Measurements from ENCODE around the gene YARS2.

Gene YARS2

DNA sequence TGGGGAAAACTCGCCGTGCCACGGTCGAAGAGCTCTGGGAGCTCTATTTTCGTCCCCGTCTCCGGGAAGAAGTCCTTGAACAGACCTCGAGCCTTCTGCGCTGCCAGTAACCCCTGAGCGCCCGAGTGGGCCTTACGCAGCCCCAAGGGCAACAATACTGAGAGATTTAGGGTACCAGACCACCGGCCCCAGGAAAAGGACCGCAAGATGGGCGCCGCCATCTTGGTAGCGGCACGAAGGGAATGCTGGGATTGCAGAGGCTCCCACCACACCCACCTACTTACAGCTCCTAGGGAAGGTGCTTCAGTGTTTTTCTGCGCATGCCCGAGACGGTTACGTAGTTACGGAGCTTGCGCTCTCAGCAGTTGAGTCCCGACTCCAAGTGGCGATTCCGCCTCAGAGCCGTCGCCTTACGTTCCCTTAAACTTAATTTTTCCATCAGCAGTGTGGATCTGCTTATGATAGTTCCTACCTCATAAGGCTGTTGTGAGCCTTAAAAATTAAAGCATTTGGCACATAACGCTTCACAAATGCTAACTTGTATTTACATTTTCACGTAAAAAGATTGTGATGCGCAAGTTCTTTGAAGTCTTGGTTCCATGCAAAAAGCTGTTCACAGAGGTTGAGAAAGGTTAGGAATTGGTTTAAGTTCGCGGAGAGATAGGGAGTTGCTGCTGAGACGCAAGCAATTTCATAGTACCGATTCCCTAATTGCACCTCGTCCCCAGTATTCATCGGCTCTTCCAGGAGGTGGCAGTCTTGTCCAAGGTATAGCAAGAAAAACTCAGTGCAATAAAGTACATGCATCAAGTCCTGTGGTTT is at the start of gene YARS2:
TSS of gene YARS2 (minus strand) at position 244 of the 822 bp plus-strand sequence. CDS start at position 221, 23 bp downstream.
- peak; percentile 89 for DNase-seq

- DNase-seq = no peak
Measured at GRCh38 chr12:32804301-32804700, 48.6 kb upstream of the YARS2 start.

DNA sequence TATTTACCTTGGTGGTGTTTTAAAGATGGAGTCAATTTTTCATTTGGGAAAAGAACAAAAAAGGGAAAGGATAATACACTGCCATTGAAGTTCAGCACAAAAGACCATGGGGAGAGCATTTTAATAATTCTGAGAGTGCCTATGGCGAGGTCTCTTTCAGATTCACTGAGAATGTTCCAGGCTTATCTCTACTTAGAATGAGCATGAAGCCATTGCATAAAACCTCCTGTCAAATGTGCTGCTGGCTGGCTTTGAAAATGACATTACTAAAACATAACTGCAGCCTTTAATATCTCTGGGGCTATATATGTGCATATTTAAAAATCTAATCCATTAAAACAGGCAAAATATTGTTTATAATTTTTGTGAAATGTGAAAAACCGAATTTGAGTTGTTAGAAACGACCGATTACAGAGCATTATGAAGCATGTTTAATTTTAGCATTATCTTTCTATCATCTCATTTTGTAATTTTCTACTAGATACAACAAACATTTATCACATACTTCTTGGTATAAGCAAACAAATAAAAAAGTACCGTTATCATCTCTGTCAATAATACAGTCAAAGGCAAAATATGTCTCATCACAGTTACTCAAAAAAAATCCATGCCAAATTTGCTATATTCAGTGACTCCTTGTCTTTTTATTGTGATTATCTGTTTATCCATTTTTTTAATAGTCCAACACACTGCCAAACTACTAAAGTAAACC is 45.7 kb upstream of the YARS2 start:
- DNase-seq = no peak

- no peak for DNase-seq
Measured at GRCh38 chr12:32794281-32794680, 38.6 kb upstream of the YARS2 start.

DNA sequence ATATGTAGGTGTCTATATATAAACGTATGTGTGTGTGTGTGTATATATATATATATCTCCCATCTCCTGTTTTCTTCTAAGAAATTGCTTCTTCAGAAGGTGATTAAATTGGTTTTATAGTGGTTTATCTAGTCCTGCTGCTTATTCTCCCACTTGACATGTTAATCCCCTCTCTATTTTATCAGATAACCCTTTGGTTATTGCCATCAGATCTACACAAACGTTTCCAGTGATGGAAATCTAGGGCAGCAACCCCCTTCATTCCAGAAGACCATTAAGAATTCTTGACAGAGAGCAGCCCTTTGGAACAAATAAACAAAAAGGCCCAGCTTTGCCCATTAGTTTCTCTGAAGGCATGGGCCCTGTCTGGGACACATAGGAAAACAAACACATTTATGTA is 34.2 kb upstream of the YARS2 start:
- DNase-seq = no peak

- DNase-seq = no peak
Measured at GRCh38 chr12:32789446-32789845, 33.7 kb upstream of the YARS2 start.

DNA sequence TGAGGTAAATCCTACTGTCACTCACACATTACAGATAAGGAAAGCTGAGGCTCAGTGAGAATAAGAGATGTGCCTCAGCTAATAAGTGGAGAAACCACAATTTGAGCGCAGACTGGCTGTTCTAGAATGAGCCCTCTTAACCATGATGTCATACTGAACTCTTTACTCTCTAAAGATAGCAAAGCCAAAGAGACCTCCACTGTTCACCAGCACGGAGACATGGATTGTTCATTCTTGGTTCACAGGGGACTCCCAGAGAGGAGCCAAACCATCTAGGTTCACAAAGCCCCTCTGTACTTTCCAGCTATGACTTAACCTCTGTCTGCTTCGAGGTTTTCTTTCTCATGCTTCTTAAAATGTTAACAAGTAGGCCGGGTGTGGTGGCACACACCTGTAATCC is 32.7 kb upstream of the YARS2 start:
- DNase-seq = no peak

DNA sequence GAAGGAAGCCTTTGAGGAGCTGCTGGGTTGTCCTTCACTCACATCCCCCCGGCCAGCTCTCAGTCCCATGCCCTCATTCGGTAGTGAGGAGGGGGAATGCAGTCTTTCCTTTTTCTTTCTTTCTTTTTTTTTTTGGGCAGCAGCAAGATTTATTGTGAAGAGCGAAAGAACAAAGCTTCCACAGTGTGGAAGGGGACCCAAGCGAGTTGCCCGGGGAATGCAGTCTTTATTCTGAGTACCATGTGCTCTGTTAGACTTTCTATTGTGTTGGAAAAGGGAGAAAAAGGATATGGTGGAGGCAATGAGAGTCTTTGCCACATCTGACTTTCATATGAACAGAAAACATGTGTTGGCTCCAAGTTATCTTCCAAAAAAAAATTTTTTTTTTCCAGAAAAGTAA is 29.9 kb upstream of the YARS2 start:
- no peak for DNase-seq

DNA sequence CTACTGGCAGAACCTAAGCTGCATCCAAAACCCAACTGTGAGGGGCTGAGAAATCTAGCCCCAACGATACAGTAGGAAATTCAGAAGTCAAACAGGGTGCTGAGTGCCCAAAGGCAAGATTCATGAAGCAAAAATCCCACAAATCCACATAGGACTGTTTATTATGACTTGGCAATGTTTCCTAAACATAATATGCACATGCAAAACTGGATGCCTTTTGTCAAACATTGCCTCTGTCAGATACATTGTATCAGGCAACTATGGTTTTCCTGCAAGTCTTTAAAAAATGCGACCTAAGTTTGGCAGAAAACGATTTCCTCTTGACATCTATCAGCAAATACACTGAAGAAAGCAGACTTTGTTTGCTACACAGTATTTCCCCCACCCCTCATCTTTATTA is 27.3 kb upstream of the YARS2 start:
- DNase-seq = no peak

DNA sequence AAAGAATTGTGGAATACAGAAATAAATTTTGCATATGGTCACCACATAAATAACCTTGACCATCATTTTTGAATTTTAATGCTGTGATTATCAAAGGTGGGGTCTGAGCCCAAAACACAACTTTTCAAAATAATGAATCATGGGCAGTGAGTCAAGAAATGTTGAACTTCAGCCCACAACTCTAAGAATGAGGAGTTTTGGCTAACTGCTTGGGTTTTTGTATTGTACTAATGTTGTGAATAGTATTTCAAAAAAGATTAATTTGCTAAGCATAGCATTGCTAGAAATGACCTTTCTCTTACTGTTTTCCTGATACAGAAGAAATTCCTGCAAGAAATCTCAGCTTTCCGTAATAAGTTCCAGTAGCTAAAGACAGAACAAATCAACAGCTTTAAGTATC is 24.4 kb upstream of the YARS2 start:
- no peak for DNase-seq

- no peak for DNase-seq
Measured at GRCh38 chr12:32777691-32778175, 22.0 kb upstream of the YARS2 start.

DNA sequence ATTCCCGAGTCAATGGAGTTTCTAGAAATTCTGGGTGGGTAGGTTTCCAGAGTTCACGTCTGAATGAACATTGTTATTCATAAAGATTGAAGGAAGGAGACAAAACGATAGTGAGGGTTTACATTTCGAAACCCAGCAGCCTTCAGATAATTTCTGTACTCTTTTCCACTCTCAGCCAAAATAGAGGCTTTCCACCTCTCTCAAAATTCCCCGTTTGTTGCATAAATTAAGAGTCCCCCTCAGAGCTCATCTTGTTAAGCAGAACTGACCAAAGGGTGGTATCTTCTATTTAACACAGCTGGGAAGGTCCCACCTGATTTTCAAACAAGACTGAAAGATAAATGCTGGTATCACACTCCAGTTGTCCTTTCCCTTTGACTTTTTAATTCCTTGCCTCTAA is 21.5 kb upstream of the YARS2 start:
- DNase-seq = no peak

GRCh38 chr12:32776258-32776657 is 20.6 kb upstream of the YARS2 start:
- DNase-seq = no peak

DNA sequence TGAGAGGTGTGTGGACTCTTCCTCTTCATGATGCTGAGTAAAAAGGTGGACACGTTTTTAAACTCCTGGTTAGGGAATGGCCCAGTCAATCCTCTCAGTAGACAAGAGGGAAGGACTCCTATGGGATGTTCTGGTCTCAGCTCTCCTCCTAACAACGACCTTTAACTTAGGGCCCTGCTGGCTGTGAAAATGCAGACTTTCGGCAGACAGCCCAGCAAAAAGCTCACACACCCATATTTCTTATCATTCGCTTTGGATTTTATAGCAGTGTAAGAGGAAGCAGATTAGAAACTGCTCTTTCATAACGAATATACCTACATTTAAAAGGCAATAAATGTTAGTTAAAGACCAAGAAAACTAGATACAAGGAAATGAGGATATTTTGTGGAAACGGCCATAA is 18.0 kb upstream of the YARS2 start:
- DNase-seq = no peak

GRCh38 chr12:32770141-32770540 is 14.4 kb upstream of the YARS2 start:
- no peak for DNase-seq

GRCh38 chr12:32768518-32768917 is 12.8 kb upstream of the YARS2 start:
- DNase-seq = no peak

- no peak for DNase-seq
Measured at GRCh38 chr12:32765906-32766305, 10.2 kb upstream of the YARS2 start.

- no peak for DNase-seq
Measured at GRCh38 chr12:32761716-32762115, 6.0 kb upstream of the YARS2 start.

DNA sequence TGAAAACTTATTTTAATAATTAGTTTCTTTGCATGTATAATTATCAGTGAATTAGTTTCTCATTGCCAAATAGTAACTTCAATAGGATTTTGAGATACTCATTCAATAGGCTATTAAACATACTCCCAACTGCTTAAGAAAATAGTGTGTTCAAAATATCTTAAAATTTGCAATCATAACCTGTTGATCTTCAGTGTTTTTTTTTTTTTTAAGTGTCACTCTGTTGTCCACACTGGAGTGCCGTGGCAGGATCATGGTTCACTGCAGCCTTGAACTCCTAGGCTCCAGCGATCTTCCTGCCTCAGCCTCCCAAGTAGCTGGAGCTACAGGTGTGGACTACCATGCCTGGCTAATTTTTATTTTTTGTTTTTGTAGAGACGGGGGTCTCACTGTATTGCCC is 1.5 kb upstream of the YARS2 start:
- no peak for DNase-seq

- no peak for DNase-seq
Measured at GRCh38 chr12:32756476-32757066, 874 bp upstream of the YARS2 start.

- DNase-seq = no peak
Measured at GRCh38 chr12:32755051-32755653, 545 bp downstream of the YARS2 start.

- no peak for DNase-seq
Measured at GRCh38 chr12:32754111-32754510, 1.6 kb downstream of the YARS2 start.

- no peak for DNase-seq
Measured at GRCh38 chr12:32753605-32754004, 2.1 kb downstream of the YARS2 start.

GRCh38 chr12:32743264-32743663 is 12.4 kb downstream of the YARS2 start:
- no peak for DNase-seq

Measured in NCI-H187 treated with DMSO at 0.1 percent for 48 hours (cell line).